Fibroblast of skin of abdomen (primary cell): ENCODE data around the gene AGR2. TPM values are rescaled to one million over a fixed set of nuclear protein-coding genes. Genes with fewer than 3 reads are reported as not detected.
"Not testable (repeated sequence)": the region's sequence is repeated elsewhere in the genome, so short reads cannot be mapped to it uniquely, and the experiment has no call there.

Experiments
- DNase-seq: peaks from one replicate; pipeline ENCODE4 v3.0.0-alpha.2; 2013
- polyA plus RNA-seq, 2 experiments: library from polyadenylated mRNA; unstranded; fragments of 120-200 nt; gene quantifications; one replicate each; pipeline ENCODE4 v1.2.1, GENCODE V29; 2013; ENCODE audit not compliant: insufficient read length in 2 of 2

Gene AGR2
- not detected for polyA plus RNA-seq (2013, experiment 1 of 2; ENCODE audit: insufficient read length)
- polyA plus RNA-seq (2013, experiment 2 of 2; ENCODE audit: insufficient read length), result not detected

DNA sequence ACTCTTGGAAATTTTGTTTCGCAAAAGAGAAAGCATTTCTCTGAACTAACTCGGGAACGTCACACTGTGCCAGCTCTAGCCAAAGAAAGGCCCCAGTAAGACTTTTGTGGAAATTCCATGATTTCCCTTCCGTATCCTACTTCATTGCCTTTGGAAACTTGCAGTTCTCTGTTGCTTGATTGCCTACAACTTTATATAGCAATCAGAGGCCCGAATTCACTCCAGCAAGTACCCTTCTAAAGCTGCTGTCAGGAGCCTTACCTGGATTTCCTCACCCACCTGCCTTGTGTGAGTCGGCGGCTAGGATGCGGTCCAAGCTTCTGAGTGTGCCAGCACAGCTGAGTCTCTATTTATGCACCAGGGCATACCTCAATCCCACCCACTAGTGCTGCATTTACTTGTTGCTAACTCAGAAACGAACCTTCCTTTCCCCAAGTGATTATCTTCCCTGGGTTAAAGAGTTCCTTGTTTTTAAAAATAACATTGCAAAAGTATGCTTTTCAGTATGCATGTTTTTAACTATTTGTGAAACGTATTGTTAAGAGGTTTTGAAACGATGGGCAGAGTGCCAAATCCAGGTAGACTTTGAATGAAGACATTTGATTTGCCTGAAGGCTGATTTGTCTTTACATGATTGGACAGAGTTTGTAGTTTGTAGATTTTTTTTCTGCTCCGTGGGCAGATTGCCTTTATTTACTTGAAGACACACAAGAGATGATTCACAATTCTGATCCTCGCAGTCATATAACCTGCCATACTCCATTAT, at the start of gene AGR2:
Gene AGR2 (minus strand): TSS at position 326 of the 766 bp plus-strand sequence. CDS start 3,203 bp downstream, outside the sequence.
- DNase-seq, result no peak

DNA sequence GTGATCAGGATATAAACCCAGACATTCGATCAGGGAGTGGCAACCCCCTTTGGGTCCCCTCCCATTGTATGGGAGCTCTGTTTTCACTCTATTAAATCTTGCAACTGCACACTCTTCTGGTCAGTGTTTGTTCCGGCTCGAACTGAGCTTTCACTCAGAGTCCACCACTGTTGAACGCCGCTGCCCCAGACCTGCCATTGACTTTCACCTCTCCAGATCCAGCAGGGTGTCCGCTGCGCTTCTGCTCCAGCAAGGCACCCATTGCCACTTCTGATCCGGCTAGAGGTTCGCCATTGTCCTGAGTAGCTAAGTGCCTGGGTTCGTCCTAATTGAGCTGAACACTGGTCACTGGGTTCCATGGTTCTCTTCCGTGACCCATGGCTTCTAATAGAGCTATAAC, 48.4 kb upstream of the AGR2 start:
- DNase-seq, result not testable (repeated sequence)

DNA sequence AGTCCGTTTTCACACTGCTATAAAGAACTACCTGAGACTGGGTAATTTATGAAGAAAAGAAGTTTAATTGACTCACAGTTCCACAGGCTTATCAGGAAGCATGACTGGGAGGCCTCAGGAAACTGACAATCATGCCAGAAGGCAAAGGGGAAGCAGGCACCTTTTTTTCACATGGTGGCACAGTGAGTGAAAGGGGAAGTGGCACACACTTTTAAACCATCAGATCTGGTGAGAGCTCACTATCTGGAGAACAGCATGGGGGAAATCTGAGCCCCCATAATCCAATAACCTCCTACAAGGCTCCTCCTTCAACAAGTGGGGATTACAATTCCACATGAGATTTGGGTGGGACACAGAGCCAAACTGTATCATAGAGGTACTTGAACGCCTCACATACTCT, 47.0 kb upstream of the AGR2 start:
- no peak for DNase-seq

DNA sequence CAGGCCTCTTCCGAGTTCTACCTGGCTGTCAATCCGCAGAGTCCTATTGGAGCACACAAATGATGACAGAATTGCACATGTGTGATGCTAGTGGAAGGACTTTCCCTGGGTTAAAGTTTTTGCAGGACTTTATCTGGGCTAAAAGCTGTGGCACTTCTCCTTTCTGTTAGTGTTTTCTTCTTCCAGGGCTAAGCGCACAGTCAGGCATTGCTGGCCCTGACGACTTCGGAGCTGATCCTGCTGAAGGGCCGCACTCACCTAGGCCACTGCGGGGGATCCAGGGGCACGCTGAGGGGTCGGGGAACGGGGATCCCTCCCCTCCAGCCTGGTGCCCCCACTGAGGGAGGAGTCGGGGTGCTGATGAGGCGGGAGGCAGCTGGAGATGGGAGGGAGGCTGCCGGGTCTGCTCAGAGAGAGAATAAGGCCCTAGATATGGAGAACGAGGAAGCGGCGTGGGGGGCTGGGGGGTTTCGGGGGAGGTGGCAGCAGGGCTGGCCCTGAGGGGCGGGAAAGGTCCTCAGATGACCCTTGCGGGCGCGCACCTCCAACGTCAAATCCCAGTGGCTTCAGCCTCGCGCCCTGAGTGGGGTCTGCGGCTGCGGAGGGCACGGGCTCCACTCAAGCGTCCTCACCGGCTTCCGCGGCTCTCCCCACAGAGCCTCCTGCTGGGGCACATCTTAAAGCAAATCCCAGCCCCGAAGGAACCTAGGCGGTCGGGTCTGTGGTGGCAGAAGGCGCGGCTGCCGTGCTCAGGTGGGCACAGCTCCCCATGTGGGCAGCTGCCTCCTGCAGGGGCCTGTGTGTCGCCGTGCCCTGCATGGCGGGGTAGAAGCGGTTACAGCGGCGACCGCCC, 46.0 kb upstream of the AGR2 start:
- DNase-seq, result no peak

DNA sequence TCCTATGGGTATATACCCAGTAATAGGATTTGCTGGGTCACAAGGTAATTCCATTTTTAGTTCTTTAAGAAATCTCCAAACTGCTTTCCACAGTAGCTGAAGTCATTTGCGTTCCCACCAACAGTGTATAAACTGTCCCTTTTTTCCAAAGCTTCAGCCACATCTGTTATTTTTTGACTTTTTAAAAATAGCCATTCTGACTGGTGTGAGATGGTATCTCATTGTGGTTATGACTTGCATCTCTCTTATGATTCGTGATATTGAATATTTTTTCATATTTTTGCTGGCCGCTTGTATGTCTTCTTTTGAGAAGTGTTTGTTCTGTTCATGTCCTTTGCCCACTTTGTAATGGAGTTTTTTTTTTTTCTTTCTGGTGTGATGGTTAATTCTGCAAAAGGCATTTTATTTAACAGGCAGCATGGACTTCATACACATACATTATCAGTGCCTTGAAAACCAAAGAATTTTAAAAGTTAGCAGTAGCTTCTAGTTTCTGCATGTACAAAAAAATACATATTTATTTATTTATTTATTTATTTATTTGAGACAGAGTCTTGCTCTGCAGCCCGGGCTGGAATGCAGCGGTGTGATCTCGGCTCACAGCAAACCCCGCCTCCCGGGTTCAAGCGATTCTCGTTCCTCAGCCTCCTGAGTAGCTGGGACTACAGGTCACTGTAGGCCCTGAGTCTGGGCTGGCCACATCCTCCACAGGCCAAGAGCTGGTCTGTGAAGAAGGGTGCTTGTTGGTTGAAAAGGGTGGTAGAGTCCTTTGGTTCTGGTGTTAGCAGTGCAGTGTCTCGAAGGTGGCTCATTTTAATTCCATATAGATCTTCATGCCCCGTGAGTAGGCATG, 44.7 kb upstream of the AGR2 start:
- no peak for DNase-seq

DNA sequence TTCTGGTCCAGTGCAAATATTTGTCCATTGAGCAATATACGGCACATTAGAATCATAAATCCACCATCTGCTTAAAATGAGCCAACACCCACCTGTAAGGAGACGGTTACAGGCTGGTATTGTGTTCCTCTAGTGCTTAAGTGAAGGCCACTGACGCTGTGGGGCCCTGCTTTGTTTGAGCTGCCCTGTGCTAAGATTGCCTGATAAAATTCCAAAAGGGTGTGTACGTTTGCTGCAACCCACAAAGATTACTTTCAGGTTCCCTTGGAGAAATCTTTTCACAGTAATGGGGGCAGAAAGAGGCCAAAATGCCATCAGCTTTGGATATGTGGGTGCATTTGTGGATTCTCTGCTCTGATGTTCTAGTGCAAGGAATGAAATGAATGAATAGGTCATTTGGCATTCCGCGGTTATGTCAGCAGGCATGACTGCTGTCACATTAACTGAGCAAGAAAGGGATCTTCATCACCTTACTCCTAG, 42.6 kb upstream of the AGR2 start:
- peak; percentile 10 for DNase-seq

DNA sequence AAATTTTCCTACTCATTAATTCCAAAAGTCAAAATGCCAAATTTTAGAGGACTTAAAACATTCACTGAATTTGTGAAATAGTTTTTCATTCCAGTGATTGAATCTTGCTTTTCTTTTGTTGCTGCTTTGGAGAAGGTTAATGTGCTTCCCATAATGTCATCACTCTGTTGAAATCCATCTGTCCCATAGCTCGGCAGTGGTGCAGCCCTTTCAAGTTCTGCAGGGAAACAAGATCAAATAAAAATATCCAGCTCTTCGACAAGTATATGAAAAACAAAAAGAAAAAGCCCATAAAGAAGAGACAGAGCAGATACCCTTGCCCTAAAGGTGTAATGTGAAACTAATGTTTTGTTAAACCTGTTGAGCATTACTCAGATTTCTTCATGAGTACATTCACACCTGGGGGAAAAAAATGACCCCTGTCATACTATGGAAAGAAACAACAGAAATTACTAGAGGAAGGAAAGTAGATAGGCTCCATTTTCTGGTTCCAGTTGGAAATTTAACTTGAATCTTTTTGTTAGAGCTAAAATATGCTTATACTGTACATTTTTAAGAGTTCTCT, 41.9 kb upstream of the AGR2 start:
- DNase-seq, result no peak

DNA sequence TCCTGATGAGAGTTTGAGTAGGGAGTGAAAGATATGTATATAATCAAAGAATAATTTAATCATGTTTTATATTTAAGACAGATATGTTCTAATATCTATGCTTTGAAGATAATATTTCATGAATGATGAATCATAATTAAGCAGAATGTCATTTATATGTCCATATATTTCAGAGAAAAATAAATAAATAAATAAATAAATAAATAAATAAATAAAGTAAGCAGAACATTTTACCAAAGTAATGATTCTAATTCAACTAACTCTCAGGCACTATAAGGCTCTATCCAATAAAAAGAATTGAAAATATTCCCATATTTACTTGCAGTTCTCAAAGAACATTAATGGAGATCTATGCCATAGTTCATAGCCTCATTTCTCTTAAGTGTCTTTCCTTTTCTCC, 40.9 kb upstream of the AGR2 start:
- no peak for DNase-seq

DNA sequence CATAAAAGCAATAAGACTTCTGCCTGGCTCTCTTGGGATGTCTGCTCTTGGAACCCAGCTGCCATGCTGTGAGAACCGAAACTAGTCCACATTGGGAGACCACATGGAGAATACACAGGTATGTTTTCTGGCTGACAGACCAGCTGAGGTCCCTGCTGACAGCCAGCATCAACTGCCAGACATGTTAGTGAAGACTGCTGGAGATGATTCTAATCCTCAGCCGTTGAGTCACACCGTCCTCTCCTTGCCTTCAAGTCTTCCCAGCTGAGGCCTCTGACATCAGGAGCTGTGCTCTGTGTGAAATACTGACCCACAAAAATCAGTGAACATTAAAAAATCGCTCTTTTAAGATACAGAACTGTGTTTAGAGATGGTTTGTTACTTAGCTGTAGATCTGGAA, 36.9 kb upstream of the AGR2 start:
- DNase-seq, result peak; percentile 85

DNA sequence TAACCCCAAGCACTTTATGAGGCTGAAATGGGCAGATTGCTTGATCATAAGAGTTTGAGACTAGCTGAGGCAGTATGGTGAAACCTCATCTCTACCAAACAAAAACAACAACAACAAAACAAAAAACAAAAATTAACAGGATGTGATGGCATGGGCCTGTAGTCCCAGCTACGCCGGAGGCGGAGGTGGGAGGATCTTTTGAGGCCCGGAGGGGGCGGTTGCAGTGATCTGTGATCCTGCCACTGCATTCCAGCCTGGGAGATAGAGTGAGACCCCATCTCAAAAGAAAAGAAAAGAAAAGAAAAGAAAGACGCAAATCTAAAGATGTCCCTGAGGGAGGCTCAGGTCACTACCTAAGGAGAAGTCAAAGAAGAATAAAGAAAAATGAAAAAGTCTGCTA, 35.3 kb upstream of the AGR2 start:
- no peak for DNase-seq

DNA sequence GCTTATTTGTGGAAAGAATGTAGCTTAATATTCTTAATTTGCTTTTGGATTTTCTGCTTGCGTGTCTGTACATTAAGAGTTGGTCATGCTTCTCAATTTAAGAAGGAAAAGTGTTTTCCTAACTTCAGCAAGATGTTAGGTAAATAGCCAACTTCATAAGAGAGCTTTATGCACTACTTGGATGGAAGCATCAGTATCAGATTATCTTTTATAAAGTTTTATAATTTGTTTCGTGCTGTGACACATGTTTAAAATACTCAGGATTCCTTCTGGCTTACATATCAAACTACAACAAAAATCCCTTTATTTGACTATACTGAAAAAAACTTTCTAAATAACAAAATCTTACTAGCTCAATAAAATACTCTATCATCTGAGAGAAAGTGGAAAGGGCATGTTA, 34.8 kb upstream of the AGR2 start:
- peak; percentile 41 for DNase-seq

DNA sequence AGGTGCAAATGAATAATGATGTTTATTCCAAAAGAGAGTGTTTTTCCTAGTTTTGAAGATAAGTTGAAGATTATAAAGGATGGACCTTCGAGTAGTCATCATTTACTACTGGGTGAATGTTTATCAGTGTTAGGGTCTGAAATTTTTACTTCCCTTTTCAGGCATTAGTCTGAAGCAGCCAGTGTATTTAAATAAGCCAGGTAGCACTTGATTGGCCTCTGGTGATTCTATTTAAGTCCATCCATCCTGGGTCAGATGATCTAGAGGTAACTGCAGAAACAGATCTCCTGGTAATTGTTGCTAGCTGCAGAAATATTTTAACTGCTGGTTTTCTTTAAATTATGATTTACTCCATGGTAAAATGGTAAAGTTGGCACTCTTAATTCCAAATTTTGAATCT, 34.1 kb upstream of the AGR2 start:
- DNase-seq, result no peak

DNA sequence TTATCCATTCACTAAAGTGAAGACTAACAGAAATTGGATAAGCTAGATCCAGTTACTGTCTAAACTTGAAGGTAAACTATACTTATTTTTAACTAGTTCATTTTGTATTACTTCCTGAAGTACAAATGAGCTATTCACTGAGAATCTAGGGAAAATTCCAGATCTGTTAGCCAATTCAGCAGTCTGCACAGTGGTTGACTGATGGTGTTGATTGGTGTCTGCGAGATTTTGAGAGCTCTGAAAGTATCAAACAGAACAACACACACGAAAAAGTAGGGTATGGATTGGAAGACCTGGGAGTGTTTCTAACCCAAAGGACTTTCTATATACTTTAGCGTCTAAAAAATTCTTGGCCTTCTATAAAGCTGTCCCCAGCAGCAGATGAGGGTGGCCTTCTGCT, 33.6 kb upstream of the AGR2 start:
- peak; percentile 27 for DNase-seq

DNA sequence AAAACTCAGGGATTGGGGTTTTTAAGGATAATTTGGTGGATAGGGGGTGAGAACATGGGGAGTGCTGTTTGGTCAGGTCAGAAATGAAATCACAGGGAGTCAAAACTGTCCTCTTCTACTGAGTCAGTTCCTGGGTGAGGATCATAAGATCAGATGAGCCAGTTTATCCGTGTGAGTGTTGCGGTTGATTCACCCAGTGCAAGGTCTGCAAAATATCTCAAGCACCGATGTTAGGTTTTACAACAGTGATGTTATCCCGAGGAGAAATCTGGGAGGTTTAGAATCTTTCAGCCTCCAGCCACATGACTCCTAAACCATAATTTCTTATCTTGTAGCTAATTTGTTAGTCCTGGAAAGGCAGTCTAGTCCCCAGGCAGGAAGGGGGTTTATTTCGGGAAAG, 31.7 kb upstream of the AGR2 start:
- DNase-seq, result no peak

DNA sequence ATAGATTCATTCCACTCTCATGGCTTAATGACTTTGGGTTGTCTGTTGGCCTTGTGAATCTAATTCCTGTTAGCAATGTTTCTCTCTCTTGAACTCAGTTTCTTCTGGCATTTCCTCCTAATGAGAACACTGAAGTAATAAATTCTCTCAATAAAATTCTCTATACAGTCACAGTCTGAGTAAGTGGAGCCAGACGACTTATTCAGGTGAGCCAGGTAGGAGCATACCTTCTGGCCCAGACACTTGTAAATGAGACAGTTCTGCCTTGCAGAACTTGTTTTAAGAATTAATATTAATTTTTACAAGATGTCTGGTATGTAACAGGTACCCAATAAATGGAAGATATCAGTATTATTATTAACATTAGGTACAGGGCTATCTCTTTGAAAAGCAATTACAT, 28.6 kb upstream of the AGR2 start:
- no peak for DNase-seq

DNA sequence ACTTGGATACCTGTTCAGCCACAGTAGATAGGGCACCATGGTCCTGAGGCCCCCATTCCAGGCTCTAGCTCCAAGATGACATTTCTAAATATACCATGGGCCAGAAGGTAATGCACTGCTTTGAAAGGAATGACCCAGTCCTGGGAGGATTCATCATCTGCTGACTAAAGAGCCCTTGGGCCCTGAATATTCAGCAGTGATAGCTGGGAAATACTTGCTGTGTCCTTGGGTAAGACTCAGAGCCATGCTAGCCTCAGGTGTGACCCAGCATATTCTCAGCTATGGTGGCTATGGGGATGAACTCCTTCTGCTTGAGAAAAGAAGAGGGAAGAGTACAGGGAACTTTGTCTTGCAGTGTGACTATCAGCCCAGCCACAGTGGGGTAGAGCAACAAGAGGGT, 21.3 kb upstream of the AGR2 start:
- DNase-seq, result no peak

DNA sequence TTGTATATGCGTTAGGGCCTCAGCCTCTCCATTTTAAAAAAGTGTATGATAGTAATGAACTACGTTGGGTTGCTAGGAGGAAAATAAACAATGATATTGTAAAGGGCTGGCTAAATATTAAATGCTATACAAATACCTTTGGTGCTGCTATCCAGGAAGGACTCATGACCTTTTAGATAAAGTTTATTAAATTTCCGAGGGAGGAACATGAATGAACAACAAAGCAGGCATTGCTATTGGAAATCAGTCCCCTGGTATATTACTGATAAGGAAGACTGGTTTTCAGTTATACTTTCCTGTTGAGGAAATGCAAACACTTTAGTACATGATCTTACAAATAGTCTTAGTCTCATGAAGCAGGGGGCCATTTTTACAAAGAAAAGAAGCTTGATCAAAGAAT, 17.2 kb upstream of the AGR2 start:
- DNase-seq, result no peak

DNA sequence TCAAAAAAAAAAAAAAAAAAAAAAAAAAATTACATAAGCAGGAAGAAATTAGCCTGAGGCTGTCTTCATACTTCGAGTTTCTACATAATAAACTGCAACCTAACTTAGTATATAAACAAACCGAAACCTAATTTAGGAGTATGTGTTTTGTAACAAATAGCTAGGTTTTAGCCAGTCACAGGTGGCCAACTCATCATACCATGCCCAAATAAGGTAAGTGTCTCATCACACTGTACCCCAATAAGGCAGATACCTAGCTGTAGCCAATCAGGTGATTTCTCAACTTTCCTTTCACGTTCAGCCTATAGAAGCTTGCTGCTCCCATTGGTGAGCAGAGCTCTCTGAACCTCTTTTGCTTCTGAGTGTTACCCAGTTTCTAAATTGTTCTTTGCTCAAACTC, 13.9 kb upstream of the AGR2 start:
- DNase-seq, result no peak

DNA sequence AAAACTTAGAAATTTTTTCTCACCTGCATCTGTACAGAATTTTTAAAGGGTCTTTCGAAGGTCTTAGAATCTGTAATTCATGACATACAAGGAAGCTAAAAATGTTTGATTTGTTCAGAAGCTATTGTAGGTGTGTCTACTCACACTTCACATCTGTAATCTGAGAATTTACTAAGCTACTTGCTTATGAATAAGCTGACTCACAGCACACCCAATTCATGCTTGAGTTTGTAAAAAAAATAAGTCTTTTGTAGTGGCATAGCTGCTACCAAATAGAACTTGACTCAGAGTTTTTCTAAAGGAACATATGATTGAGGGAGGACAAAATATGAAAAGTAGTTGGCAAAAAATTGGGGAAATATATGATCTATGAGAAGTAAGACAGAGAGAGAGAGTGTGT, 12.7 kb upstream of the AGR2 start:
- DNase-seq, result peak; percentile 41

DNA sequence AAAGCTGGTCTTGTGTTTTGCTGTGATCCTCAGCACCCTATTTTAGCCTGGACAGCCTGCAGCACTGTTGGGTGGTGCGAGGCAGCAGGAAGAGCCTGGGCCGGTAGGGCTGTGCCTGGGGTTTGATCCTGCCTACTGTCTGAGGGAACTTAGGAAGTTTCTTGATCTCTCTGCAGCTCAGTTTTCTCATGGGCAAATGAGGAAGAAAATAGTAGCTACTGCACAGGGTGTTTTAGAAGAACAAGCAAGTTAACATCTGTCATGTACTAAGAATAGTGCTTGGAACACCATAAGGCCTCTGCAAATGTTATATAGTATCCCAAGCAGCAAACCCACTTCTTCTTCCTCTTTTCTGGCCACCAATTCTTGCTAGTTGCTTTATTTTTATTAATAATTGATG, 12.0 kb upstream of the AGR2 start:
- DNase-seq, result no peak

DNA sequence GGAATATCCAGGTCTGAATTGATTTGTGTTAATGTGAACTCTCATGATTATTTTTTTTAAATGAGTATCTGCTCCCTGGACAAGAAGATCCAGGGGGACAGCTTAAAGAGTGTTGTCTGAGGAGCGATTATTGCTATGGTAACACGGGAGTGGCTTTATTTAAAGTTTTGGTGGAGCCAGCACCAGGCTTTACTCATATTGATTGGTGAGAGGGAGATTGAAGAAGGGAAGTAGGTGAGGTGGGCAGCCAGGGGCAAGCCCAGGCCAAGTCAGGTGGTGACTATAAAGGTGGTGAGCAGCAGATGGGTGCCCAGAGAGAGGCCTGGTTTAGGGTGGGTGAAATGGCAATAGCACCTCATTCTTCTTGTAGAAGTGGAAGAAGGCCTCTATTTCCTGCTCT, 10.2 kb upstream of the AGR2 start:
- no peak for DNase-seq

DNA sequence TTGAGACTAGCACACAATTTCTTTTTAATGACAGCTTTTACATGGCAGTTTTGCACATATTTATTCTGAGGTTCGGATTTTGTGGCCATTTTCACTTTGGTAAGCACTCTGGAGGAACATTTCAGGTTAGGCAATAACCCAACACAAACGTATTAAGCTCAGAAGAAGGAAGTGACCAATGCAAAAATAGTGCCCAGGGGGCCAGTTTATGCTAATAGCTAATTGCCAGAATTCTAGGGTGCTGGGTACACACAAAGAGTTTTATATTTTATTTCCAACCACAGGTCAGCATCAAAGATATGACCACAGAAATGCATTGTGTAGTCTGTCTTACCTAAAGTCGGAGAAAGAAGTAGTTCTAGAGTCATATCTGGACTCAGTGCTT, 8.4 kb upstream of the AGR2 start:
- no peak for DNase-seq
